ENCODE measurements around the gene KDM4B. TPM values are rescaled to one million over a fixed set of nuclear protein-coding genes. Genes with fewer than 3 reads are reported as not detected.

The KDM4B gene
- total and polyA plus RNA-seq, 5 experiments from 2014 or later, result 14.3 to 50.1 (median 18.7) TPM

- Mint-ChIP-seq H3K9me3 (peaks cover 0 to under 1% (median 0%) of the 10 kb centered on the region in 9 donors), H3K4me3 (peak overlapping the region in 3 of 10 donors; percentile 20 to 94 (median 41)), H3K27ac (peak overlapping the region in 6 of 10 donors; percentile 28 to 100 (median 70)), H3K27me3 (peaks cover 0 to under 1% (median 0%) of the 10 kb centered on the region in 5 donors), H3K4me1 (peaks cover 22 to 71% (median 56%) of the 10 kb centered on the region in 4 donors), H3K36me3 (peaks cover 0 to 34% (median 23%) of the 10 kb centered on the region in 3 donors)
- POLR2A ChIA-PET, result no interaction called here
- no peak for ATAC-seq
- DNase-seq, result no peak
These were observed 165.2 kb downstream of the KDM4B start for GRCh38 chr19:5133986-5134595.

GRCh38 chr19:5134691-5135090, 165.8 kb downstream of the KDM4B start:
- Mint-ChIP-seq H3K9me3 (peaks cover 0 to 2% (median 0%) of the 10 kb centered on the region in 9 donors), H3K4me3 (peak overlapping the region in 2 of 10 donors; percentile 7 to 50), H3K36me3 (peaks cover 0 to 39% (median 26%) of the 10 kb centered on the region in 3 donors), H3K4me1 (peaks cover 27 to 72% (median 57%) of the 10 kb centered on the region in 4 donors), H3K27ac (peak overlapping the region in 6 of 10 donors; percentile 20 to 73 (median 32)), H3K27me3 (peaks cover 0 to 4% (median 0%) of the 10 kb centered on the region in 5 donors)
- POLR2A ChIA-PET, result interaction anchor here (0.6 kb wide), 1 partner anchor 297 kb away, joined by 3 read pairs; no protein-coding TSS in a partner anchor
- DNase-seq, result no peak
- ATAC-seq, result no peak

- H3K9me3 Mint-ChIP-seq, result peaks cover 0 to 2% (median 0%) of the 10 kb centered on the region in 9 donors
- H3K4me3 Mint-ChIP-seq, result peak overlapping the region in 1 of 10 donors; percentile 26
- peaks cover 0 to 39% (median 26%) of the 10 kb centered on the region in 3 donors for H3K36me3 Mint-ChIP-seq
- POLR2A ChIA-PET, result interaction anchor here (0.5 kb wide), 1 partner anchor 459 kb away, joined by 3 read pairs; no protein-coding TSS in a partner anchor
- DNase-seq (no peak), ATAC-seq (no peak)
- H3K4me1 Mint-ChIP-seq, result peaks cover 17 to 69% (median 46%) of the 10 kb centered on the region in 4 donors
- H3K27me3 Mint-ChIP-seq, result peaks cover 0 to 4% (median 0%) of the 10 kb centered on the region in 5 donors
- peak overlapping the region in 5 of 10 donors; percentile 17 to 68 (median 40) for H3K27ac Mint-ChIP-seq
These were observed 167.4 kb downstream of the KDM4B start for GRCh38 chr19:5136073-5136855.

GRCh38 chr19:5137114-5137513, 168.2 kb downstream of the KDM4B start:
- peaks cover 0 to 2% (median 0%) of the 10 kb centered on the region in 9 donors for H3K9me3 Mint-ChIP-seq
- peaks cover 0 to 39% (median 26%) of the 10 kb centered on the region in 3 donors for H3K36me3 Mint-ChIP-seq
- H3K27ac Mint-ChIP-seq, result peak overlapping the region in 4 of 10 donors; percentile 19 to 68 (median 60)
- H3K4me3 Mint-ChIP-seq, result no peak overlapping the region
- no peak for DNase-seq
- H3K27me3 Mint-ChIP-seq, result peaks cover 0 to 4% (median 0%) of the 10 kb centered on the region in 5 donors
- no peak for ATAC-seq
- peaks cover 13 to 73% (median 40%) of the 10 kb centered on the region in 4 donors for H3K4me1 Mint-ChIP-seq
- POLR2A ChIA-PET, result no interaction called here

- no peak for ATAC-seq
- POLR2A ChIA-PET, result interaction anchor here (1.3 kb wide), 1 partner anchor 9 kb away, joined by 4 read pairs; no protein-coding TSS in a partner anchor
- peak overlapping the region in 5 of 10 donors; percentile 60 to 94 (median 91) for H3K27ac Mint-ChIP-seq
These were observed 168.7 kb downstream of the KDM4B start for GRCh38 chr19:5137571-5138124.

GRCh38 chr19:5138606-5139582, 170.0 kb downstream of the KDM4B start:
- POLR2A ChIA-PET, result interaction anchor here (0.6 to 1.4 kb wide), 7 partner anchors 8 to 12 kb away, joined by 3 to 4 read pairs (median 4); no protein-coding TSS in a partner anchor
- H3K27ac Mint-ChIP-seq, result peak overlapping the region; percentile 87 to 98 (median 92)
- H3K9me3 Mint-ChIP-seq, result peaks cover 0 to 2% (median 0%) of the 10 kb centered on the region in 9 donors
- H3K4me3 Mint-ChIP-seq, result peak overlapping the region; percentile 70 to 91 (median 80)
- peak; percentile 51 to 97 (median 85) for DNase-seq
- peaks cover 0 to 4% (median 0%) of the 10 kb centered on the region in 5 donors for H3K27me3 Mint-ChIP-seq
- H3K4me1 Mint-ChIP-seq, result peaks cover 22 to 70% (median 43%) of the 10 kb centered on the region in 4 donors
- ATAC-seq, result peak; percentile 71 to 81
- H3K36me3 Mint-ChIP-seq, result peaks cover 0 to 42% (median 29%) of the 10 kb centered on the region in 3 donors

More at GRCh38 chr19:5137571-5138124, 168.7 kb downstream of the KDM4B start:
- Mint-ChIP-seq H3K4me3 (peak overlapping the region in 4 of 10 donors; percentile 45 to 90 (median 80)), H3K36me3 (peaks cover 0 to 39% (median 26%) of the 10 kb centered on the region in 3 donors), H3K4me1 (peaks cover 14 to 72% (median 39%) of the 10 kb centered on the region in 4 donors), H3K27me3 (peaks cover 0 to 4% (median 0%) of the 10 kb centered on the region in 5 donors), H3K9me3 (peaks cover 0 to 2% (median 0%) of the 10 kb centered on the region in 9 donors)
- DNase-seq, result peak in 2 of 10 donors; percentile 15 to 37

- H3K27me3 Mint-ChIP-seq, result peaks cover 0 to 4% (median 0%) of the 10 kb centered on the region in 5 donors
- peaks cover 22 to 66% (median 43%) of the 10 kb centered on the region in 4 donors for H3K4me1 Mint-ChIP-seq
- H3K27ac Mint-ChIP-seq, result peak overlapping the region in 9 of 10 donors; percentile 87 to 98 (median 93)
- H3K9me3 Mint-ChIP-seq, result peaks cover 0 to 2% (median 0%) of the 10 kb centered on the region in 9 donors
- peaks cover 0 to 38% (median 26%) of the 10 kb centered on the region in 3 donors for H3K36me3 Mint-ChIP-seq
- H3K4me3 Mint-ChIP-seq, result peak overlapping the region; percentile 70 to 91 (median 80)
- ATAC-seq (peak; percentile 8 to 13), DNase-seq (peak in 1 of 10 donors; percentile 4)
- POLR2A ChIA-PET, result interaction anchor here (0.6 to 1.4 kb wide), 5 partner anchors 8 to 13 kb away, joined by 3 to 4 read pairs (median 3); no protein-coding TSS in a partner anchor
These were observed 170.8 kb downstream of the KDM4B start for GRCh38 chr19:5139583-5140325.

- peak in 1 of 10 donors; percentile 2 for DNase-seq
- H3K4me3 Mint-ChIP-seq, result peak overlapping the region in 1 of 10 donors; percentile 18
- H3K9me3 Mint-ChIP-seq, result peaks cover 0 to 2% (median 0%) of the 10 kb centered on the region in 9 donors
- H3K4me1 Mint-ChIP-seq, result peaks cover 20 to 63% (median 43%) of the 10 kb centered on the region in 4 donors
- peaks cover 0 to 41% (median 29%) of the 10 kb centered on the region in 3 donors for H3K36me3 Mint-ChIP-seq
- H3K27me3 Mint-ChIP-seq, result peaks cover 0 to 4% (median 0%) of the 10 kb centered on the region in 5 donors
- no peak for ATAC-seq
- POLR2A ChIA-PET, result no interaction called here
- H3K27ac Mint-ChIP-seq, result no peak overlapping the region
These were observed 172.4 kb downstream of the KDM4B start for GRCh38 chr19:5141129-5141849.

GRCh38 chr19:5141850-5142724, 173.2 kb downstream of the KDM4B start:
- peak overlapping the region in 1 of 10 donors; percentile 44 for H3K27ac Mint-ChIP-seq
- peaks cover 0 to 4% (median 0%) of the 10 kb centered on the region in 5 donors for H3K27me3 Mint-ChIP-seq
- POLR2A ChIA-PET, result interaction anchor here (0.6 kb wide), 1 partner anchor 26 kb away, joined by 10 read pairs; no protein-coding TSS in a partner anchor
- H3K4me3 Mint-ChIP-seq, result peak overlapping the region in 1 of 10 donors; percentile 6
- no peak for ATAC-seq
- H3K9me3 Mint-ChIP-seq, result peaks cover 0 to 2% (median 0%) of the 10 kb centered on the region in 9 donors
- DNase-seq, result peak in 1 of 10 donors; percentile 2
- peaks cover 21 to 61% (median 40%) of the 10 kb centered on the region in 4 donors for H3K4me1 Mint-ChIP-seq
- peaks cover 0 to 47% (median 28%) of the 10 kb centered on the region in 3 donors for H3K36me3 Mint-ChIP-seq

All from naive thymus-derived CD8-positive, alpha-beta T cell (primary cell).